ENCODE data around the gene TMEM72.

TMEM72 gene

DNA sequence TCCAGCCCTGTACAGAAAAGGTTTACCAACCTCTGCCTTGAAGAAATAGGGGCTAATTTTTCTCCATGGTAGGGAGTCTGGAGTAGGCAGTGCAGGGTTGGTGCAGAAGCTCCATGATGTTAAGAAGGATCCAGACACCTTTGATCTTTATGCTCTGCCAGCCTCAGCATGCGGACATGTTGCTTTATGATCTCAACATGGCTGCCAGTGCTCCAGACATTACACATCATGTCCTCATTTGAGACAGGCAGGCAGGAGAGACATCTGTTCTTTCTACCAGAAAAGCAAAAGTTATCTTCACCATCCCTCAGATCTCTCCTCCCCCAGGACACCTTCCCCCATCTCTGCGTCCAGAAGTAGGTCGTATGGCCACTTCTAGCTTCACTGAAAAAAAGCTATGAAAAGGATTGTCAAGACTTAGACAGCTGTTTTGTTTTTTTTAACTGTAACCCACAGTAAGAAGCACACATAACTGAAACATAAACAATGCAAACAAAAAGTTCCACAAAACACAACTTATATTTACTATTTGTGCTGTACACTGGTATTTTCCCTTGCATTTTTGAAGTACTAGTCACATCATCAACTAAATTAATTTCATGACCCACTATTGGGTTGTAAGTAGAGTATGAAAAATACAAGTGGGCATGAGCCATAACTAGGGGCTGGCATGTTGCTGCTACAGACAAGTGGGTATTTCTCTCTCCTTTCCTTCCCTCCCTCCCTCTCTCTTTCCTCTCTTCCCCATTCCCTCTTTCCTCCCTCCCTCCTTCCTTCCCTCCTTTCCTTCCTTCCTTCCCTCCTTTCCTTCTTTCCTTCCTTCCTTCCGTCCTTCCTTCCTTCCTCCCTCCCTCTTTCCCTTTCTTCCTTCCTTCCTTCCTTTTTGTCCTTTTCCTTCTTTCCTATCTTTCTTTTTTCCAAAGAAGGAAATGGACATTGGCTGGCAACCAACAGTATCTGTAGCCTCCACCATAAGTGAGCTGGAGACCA, 45.9 kb downstream of the TMEM72 start:
- no peak for DNase-seq

DNA sequence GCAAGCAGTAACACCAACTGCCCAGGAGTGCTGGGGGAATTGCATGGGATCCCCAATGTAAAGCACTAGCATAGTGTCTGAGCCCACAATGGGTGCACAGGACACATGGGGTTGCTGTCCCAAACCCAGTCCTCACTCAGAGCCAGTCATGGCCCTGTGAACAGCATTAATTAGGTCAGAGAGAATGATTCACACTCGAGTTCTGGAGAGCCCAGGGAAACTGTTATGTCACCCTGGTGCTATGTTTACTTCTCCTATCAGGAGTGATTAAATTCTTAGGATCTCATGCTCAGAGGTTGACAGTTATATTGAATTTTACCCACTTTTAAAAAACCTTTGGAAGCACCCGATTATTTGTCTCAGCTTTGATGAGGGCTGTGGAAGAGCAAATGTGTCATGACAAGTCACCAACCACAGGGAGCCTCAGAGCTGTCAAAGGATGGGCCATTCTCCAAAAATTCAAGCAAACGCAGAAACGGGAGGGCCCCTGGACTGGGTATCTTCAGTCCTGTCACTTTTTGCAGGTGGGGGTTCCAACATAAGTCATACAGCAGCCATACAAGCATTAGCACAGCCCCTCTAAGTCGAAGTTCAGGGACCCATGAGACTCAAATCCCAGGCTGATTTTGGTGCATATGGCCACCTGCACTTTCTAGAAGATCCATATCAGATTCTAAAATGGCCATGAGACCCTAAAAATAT, 47.2 kb downstream of the TMEM72 start:
- DNase-seq: peak; percentile 26

DNA sequence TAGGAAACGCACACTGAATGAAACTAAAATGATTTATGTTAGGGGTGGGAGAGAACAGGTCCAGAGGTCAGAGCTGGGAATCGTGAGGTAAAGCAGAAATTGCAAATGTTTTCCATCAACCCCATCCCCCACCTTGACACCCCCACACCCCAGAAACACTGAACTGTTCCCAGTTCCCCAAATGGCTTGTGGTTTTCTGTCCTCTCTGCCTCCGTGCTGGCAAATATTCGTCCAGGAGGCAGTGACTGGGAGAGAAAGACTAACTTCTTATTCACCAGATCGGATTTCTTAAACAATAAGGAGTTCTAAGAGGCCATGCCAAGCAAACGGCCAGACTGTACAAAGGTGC, 47.7 kb downstream of the TMEM72 start:
- no peak for DNase-seq

DNA sequence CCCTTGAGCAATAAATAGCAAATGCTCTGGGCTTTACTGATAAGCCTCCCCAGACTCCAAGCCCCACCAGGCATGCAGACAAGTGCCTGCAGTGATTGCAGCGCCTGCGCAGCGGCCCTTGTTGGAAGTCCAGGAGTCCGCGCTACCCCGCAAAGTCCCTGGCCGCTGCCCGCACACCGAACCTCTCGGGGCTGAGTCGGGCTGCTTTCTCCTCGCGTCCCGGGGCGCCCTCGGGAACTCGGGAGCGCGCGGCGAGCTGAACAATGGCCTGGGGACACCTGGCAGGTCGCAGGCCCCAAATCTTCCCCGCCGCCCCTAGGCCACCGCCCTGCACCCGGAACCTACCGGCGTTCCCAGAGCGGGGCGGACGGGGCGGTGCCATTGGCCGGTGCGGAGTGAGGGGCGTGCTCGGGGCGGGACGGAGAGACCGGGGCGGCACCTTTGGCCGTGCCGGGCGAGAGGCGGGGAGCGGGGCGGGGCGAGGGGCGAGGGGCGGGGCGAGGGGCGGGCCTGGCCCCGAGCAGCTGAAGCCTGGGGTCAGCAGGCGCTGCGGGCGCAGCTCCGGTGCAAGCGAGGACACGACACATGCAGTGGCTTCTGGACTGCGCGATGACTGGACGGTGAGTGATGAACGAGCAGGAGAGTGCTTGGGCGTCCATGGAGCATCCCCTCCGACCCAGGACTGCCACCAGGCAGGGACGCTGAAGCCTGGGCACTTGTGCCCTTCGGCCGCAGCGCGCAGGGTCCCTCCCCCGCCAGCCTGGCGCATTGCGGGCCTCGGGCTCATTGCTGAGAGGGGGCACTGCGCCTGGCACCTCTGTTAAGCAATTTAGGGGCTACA, 48.3 kb downstream of the TMEM72 start, which contains the start of gene RASSF4:
Gene RASSF4, plus strand, starts transcription at position 556 of the 841 bp plus-strand sequence. CDS start 10,401 bp downstream, outside the sequence.
- peak; percentile 91 for DNase-seq

DNA sequence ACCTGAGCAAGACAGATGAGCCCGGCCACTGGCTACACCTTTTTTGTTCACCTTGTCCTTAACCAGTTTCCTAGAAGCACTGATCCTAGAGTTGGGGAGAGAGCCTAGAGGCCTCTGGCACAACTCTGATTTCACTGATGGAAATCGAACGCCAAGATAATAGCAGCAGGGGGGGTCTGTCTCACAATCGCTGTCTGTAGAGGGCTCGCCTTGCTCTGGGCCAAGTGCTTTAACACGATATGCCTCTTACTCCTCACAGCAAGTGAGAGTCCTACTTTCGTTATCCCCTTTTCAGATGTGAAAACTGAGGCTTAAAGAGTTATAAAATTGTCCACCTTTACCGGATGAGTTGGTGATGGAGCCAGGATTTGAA, 48.9 kb downstream of the TMEM72 start:
- DNase-seq: no peak

DNA sequence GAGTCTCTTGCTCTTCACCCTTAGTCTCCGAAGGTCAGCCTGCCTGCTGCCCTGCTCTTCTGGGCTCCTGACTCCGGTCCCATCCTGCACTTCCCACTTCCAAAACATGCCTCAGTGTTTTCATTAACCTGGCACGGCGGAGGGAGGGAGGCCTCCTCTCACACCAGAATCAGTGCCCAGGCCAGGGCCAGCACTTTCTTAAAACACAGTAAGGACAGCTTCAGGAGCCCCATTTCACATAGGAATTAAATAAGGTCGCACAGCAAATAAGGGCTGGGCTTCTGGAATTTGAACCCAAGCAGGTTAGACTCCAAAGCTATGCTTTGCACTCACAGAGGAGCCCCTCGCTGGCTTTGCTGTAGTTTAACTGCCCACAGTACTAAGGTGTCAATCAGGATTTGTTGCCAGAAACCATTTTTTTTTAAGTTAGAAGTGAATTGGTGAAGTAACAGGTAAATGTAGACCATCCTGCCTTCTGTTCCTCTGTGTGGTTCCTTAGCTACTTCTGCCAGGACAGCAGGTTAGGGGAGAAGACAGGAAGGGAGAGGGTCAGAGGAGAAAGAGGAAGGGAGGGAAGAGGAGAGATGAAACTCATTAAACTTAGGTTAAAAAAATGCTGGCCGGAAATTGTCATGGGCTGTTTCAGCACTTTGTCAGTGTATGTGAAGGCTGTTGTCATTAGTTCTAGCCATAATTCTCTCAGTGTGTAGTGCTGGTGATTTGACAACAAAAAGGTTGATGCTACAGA, 49.5 kb downstream of the TMEM72 start:
- DNase-seq: peak; percentile 4

DNA sequence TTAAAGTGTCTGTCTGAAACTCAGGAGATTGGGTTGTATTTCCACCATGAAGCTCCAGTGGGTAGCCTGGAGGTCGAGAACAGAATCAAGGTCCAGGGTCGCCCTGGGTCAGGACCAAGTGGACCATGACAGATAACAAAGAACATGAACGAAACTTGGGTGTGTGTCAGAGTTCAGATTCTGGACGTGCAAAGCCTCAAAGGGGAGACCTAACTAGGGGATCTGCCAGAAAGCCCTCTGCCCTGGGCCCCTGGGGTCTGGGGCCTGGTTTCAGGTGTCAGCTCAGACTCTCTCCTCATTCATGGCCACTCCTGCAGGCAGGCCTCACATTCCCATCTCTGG, 50.1 kb downstream of the TMEM72 start:
- peak; percentile 12 for DNase-seq

DNA sequence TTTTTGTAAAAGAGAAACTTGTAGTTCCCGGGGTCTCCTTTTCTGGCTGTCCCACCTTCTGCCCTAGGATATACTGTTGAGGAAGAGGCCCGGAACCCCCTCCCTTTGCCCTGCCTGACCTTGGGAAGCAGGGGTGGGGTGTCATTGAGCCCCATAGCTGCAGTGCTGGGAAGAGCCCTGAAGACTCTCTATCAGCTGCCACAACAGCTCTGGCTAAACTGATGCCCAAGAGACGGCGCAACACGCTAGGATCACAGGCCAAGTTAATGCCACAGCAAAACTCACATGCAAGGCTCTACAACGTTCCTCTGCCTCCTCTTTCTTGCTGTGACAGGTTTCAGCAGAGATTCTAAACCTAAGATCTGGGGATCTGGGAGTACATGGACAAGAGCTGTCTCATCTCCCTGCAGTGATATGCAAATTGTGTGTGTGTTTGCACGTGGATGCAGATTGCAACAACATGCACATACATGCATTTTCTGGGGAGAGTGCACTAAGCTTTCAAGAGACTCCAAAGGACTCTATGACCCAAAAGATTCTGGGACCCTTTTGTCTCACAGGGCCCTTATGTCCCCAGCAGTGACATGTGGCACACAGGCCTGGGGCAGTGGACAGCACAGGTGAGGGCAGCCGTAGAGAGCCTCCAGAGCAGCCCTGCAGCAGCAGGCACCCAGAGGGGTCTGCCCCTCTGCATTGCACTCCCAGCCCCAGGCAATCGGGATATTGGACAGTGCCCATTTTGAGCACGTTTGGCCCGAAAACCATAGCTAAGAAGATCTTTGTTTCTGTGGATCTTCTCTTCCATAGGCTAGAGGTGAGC, 51.0 kb downstream of the TMEM72 start:
- DNase-seq: peak; percentile 7

DNA sequence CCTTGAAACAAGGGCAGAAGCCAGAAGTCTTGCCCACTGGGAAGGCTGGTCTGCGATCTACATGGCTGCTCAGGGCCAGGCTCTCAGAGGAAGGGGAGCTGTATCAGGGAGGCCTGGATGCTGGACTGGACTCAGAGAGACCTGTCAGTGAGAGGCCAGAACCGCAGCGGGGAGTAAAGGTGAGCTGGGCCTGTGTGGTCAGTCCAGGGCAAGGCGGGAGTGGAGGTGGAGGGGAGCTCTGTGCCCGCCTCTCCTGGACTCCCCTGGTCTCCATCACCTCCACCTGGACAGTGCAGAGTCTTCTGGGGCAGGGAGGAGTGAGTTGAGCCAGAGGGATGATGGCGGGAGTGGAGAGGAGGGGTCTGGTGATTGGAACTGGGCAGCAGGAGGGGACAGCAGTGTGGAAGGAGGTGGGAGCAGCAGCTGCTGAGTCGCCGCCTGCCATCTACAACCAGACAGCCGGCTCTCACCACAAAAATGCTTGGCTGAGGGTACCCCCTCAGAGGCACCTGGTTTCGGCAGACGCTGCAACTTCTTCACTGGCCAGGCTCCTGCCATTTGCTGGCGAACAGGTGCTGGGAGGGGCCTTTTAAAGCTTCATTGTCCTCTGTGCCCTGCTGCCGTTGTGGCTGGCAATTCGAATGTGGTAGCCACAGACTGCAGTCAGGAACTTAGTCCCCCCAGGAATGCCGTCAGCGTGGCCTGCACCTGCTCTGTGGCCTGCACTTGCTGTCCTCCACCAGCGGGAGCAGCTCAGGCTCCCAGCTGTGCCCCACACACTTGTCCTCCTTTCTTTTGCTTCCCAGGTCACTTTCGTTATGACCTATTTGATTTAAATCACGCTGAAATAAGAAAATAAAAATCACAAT, 52.0 kb downstream of the TMEM72 start:
- DNase-seq: peak; percentile 16

DNA sequence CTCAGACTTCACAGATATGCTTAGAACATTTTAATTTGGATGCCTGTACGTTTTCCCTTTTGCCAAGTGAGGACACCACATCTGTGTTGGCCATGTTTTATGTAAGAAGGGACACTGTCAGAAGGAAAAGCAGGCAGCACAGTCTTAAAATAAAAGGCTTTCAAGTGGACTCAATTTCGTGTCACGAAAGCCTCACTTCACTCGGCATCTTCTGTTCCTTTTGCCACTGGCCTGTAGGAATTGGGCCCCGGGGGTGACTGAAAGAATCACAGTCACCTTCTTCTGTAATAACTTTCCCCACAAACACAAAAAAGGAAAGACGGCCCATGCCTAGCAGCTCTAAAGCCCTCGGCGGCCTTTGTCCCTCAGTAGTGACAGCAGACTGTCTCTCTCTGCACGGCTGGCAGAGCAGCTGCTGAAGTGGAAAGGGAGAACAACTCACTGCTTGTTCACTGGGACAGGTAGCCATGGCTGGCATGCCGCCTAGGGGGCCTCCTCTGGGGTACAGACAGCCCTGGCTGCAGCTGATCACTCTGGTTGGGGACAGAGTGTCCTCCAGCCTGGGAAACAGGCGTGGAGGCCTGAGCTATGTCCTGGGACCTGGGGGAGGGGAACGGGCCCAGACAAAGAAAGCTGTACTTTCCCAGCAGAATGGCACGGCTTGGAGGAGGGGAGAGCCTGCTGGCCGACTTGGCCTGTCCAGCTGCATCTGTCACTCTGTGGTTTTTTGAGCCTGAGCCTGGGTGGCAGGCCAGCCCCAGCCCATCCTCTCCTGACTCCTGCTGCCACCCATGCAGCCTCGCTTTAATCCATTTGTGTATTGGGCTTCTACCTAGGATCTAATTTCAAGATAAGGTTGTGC, 52.9 kb downstream of the TMEM72 start:
- peak; percentile 16 for DNase-seq

DNA sequence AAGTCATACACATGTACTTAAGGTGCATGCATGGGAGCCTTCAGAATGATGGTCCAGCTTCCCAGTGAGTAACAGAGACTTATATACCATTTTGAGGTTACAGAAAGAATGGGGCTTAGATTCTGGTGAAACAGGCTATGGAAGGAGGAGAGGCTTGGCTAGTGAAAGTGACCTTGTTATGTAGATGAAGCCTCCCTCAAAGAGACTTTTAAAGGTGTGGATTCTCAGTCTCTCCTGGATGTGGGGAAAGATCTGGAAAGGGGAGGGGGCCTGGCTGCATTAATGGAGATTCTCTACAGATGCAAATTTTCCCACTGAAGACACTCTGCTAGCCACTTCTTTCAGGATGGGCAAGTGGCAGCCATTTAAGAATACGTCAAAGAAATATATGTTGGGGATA, 54.0 kb downstream of the TMEM72 start:
- DNase-seq: no peak

DNA sequence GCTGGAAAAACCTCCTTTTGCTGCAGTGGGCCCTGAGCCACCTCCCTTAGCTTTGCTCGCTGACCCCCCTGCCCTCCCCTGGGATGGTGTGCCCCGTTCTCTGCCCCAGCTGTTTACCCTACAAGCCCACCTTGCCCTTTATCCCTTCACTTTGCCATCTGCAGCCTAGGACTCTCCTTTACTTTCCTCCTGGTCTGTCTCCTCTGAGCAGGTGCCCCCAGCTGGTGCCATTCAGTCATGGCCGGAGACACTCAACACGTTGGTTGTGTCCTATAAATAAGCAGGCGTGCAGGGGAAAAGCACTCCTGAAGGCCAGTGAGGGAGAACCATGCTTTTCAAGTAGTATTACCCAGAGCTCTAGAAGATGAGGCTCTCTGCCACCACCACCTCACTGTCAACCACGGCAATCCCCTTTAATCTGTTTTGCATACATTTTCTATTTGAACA, 54.5 kb downstream of the TMEM72 start:
- peak; percentile 13 for DNase-seq

DNA sequence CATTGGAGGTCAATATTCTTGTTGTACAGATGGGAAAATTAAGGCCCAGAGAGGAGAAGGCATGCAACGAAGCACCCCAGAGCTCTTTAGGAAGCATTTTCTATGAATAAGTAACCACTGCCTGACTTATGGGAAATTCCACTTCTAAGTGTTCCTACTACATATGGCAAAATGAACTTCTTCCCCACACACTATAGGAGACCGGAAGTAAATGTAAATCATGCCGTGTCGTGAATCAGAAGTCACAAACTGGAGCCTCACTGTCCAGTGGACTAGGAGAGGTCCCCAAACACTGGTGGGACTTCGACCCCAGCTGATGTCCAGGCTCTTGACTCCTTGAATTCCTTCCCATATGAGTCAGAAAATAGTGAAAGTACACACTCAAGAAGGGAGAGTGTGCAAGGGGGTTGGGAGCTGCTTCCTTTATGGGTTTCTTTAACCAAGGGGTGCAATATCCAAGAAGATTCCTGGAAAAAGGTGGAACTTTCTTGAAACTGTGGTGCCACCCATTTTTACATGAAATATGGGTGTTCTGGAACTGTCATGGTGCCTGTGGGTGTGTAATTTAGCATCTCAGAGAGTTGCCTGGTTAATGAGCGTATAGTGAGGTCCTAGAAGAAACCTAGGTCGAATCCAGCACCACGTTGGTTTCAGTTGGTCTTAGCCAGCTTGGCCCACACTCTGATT, 55.1 kb downstream of the TMEM72 start:
- peak; percentile 16 for DNase-seq

DNA sequence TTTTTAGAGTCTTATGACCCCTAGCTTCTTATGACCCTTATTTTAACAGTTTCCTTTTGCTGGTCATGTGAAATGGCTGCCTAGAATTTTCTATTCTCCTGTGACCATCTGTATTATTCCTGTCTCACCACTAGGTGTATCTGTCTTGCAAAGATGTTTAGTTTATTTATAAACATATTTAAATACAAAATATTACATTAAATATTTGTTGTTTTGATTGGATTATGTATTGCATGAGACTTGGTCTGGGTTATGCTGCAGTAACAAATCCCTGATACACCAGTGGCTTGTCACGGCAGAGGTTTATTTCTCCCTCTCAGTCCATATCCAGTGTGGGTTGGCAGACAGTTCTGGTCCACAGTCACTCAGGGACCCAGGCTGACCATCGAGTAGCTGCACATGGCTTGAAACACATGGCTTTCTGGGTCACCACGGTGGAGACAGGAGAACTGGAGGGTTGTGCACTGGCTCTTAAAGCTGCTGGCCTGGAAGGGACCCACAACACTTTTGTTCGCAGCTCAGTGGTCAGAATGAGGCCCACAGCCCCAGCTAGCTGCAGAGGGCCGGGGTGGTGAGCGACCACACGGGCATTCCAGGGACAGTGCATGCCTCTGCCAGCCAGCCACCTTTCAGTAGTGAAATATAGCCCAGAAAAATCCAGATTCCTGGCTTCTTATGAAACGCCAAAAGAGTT, 55.8 kb downstream of the TMEM72 start:
- peak; percentile 8 for DNase-seq

DNA sequence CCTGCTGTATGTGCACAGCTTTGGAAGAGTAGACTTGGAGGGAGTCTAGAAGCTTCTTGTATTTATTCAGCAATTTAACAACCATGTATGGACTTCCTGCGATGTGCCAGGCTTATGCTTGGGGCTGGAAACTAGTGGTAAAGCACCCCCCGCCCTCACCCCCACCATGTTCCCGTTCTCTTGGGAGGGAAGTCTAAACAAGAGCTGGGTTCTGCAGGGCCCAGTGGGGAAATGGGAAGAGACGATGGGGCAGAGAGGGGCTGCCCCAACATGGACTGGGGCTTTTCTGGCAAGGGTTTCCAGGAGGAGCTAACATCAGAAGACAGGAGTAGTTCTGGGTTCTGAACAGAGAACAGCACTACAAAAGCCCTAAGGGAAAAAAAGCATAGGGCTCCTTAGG, 56.5 kb downstream of the TMEM72 start:
- DNase-seq: peak; percentile 20

DNA sequence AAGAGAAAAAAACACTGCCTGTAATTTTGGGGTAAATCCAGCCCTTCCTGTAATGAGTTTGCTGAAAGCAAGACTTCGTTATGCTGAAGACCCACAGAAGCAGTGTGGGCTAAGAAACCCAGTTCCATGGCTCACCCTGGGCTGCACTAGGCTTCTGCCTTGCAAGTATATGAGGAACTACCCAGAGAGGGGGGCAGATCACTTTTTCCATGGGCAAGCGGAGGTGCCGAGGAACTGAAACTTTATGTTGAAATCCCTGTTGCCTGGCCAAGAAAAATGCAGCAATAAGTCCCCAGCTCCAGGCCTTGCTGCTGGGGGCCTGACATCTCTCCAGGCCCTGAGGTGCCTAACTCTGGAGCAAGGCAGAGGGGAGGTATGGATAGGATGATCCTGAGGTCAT, 57.0 kb downstream of the TMEM72 start:
- peak; percentile 69 for DNase-seq

DNA sequence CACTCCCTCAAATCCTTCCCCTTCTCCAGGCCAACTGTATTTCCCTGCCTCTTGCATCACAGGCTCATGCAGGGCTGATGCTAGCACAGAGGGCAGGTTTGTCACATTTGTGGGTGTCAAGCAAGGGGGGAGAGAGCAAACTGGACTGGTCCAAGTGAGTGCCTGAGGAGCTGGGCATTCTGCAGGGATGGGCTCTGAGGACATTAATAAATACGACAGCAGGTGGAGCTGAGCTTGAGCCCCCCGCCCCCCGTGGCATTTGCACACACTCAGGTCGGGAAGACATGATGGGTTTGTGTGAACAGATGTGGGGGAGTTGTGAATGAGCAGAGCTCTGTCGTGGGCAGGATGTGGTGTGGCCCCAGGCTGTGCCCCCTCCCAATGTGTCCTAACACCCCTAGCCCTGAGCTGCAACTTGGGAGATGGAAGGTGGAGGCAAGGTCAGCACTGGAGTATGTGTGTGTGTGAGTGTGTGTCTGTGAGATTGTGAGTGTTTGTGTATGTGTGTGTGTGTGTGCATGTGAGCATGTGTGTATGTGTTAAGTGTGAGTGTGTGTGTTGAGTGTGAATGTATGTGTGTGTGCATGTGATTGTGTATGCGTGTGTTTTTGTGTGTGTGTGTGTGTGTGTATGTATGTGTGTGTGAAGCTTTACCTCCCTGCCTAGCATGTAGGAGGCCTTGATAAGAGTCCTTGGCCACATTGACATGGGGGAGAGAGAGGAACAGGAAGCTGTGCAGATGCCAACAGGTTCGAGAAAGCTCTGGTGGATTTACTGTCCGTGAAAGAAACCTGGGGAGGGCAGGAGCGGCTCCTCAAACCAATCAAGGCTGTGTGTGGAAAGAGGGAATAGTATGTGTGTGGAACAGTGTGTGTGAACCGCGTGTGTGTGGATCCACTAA, 57.6 kb downstream of the TMEM72 start:
- peak; percentile 27 for DNase-seq
